HL-60/S4 treated with retinoic acid at 250 ng/mL for 4 days and 3 days (cell line): ENCODE measurements around the gene RARG.
"Not testable (repeated sequence)": the region's sequence is repeated elsewhere in the genome, so short reads cannot be mapped to it uniquely, and the experiment has no call there.

Experiments
- in situ Hi-C: fragments of 300-500 bp; cut with MboI; formaldehyde crosslinking; loops from 2 replicates; pipeline ENCODE4 v1.7.0; 2022; ENCODE audit warnings: low sequenced_read_pairs

RARG gene

GRCh38 chr12:53193985-53194716, 37.9 kb downstream of the RARG start:
- in situ Hi-C loops, result no loop called here

DNA sequence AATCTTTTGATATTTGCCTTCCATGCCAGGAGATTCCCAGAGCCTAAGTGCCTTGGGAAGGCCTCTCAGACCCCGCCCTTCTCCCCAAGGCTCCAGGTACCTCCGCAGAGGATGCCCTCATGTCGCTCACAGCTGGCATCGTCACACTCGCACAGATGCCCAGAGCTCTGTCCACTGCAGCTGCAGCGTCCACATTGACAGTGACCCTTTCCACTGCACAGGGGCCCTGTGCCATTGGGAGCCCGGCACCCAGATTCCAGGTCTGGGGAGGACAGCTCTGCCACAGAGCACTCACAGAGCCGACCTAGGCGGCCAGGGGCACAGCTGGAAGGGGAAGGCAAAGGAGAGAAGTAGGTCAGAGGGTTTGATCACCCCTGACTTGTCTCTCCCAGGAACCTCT, 39.0 kb downstream of the RARG start:
- in situ Hi-C loops, result no loop called here

GRCh38 chr12:53192531-53193021, 39.4 kb downstream of the RARG start:
- in situ Hi-C loops, result no loop called here

DNA sequence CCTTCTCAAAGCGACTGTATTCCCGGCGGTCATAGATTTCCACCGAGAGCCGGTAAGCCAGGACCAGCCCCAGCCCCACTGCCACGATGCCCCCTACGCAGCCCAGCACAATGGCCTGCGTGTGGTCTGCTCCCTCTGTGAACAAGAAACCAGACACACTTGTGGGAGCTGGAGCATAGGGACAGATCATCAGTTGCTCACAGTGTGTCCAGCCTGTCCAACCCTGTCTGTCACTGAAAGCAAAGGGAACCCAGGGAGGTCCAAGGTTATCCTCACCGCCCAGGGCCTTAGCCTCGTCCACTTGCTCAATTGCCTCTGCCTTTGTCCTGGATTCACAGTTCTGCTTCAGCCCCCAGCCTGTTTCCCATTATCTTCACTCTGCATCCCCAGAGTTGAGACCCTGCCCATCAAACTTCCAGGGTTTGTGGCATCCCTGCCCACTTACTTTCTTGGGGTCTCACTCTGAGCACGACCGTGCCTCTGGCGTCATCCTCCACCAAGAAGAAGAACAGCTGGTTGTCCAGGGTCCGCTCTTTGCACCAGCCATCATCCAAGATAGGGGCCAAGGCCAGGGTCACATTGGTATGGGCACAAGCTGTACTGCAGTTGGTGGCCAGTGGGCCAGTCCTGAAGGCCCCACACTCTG, 40.0 kb downstream of the RARG start:
- in situ Hi-C loops, result no loop called here

GRCh38 chr12:53191096-53191884, 40.7 kb downstream of the RARG start:
- in situ Hi-C loops, result no loop called here

GRCh38 chr12:53190108-53190729, 41.8 kb downstream of the RARG start:
- in situ Hi-C loops, result no loop called here

DNA sequence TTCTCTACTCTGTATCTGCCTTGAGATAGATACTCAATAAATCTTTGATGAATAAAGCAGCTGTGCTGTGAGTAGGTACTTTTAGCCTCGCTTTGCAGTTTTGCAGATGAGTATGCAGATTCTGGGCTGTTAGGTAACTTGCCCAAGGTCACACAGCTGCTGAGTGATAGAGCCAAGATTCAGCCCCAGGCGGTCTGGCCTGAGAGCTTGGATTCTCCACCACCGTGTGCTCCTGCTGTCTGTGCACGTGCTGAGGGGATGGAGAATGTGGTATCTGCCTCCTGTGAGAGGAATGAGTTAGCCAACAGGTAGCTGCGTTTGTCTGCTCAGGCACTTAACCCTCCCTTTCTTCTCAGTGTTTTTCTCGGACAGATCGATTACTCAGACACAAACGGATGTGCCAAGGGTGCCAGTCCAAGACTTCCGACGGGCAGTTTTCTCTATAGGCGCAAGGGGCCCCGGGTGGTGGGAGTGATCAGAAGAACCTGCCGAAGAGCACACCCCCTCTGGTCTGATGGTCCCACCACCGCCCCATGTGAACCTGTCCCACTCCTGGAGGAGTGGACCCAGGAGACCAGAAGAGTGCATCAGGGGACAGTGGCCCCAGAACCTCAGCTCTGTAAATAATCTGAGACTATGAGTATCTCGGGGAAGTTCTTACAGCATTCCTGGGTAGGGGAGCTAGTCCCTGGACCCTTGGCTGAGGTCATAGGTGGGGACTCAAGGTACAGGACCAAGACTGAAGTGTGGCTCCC, 44.7 kb downstream of the RARG start:
- in situ Hi-C loops, result loop anchor here (10.0 kb wide), 1 partner anchor 123 kb away; no protein-coding TSS in a partner anchor

DNA sequence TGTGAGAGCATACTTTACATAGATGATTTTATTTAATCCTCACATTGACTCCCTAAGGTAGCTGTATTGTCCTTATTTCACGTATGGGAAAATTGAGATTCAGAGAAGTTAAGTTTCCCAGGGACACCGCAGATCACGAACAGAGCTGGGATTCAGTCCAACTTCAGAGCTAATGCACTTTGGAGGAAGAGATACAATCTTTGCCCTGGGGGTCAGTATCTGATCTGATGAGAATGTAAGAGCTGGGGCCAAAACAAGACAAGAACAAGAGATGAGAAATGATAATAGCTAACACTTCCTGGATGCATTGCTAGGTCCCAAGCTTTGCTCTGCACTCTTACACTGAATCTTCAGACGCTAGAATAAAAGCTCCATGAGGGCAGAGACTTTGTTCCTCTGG, 45.3 kb downstream of the RARG start:
- in situ Hi-C loops, result loop anchor here (10.0 kb wide), 1 partner anchor 122 kb away; no protein-coding TSS in a partner anchor

- in situ Hi-C loops, result loop anchor here (10.0 kb wide), 1 partner anchor 121 kb away; no protein-coding TSS in a partner anchor
These were observed 46.3 kb downstream of the RARG start for GRCh38 chr12:53185582-53186153.

- in situ Hi-C loops, result loop anchor here (10.0 kb wide), 1 partner anchor 120 kb away; no protein-coding TSS in a partner anchor
These were observed 47.2 kb downstream of the RARG start for GRCh38 chr12:53184828-53185227.

DNA sequence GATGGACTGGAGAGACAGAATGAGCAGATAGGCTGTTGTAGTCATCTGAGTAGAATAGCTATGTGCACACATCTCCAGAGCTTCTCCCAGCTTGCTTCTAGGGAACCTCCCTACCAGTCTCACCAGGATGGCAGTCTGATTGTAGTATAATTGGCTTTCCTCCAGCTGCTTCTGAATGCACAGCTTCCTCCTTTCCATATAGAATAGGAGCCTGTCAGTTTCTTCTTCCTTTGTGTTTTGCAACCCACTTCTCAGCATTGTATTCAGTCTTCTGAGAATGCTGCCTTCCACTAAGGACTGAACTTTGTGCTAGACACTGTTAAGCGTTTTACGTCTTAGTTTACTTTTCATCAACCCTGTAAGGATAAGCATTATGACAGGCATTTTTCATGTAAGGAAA, 49.1 kb downstream of the RARG start:
- in situ Hi-C loops, result loop anchor here (10.0 kb wide), 1 partner anchor 118 kb away; no protein-coding TSS in a partner anchor

DNA sequence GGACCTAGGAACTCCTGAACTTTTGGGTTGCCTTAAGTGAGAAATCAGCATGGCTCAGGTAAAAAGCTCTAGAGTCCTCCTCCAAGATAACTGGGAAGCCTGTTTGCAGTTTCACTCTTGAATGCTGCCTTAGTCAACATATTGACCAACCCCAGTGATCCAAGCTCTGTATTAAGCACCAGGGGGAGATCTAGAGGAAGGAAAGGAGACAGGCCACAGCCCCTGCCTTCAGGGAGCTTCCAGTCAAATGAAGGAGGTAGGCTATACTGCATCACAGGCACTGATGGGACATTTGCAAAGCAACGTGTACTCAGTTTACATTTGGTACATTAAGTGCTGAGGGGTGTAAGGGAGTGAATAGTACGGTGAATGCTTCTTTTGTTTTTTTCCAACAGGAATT, 50.1 kb downstream of the RARG start:
- in situ Hi-C loops, result loop anchor here (10.0 kb wide), 1 partner anchor 117 kb away; no protein-coding TSS in a partner anchor

GRCh38 chr12:53180931-53181645, 50.9 kb downstream of the RARG start:
- in situ Hi-C loops, result loop anchor here (10.0 kb wide), 1 partner anchor 116 kb away; no protein-coding TSS in a partner anchor

- in situ Hi-C loops, result loop anchor here (10.0 kb wide), 1 partner anchor 116 kb away; no protein-coding TSS in a partner anchor
These were observed 51.6 kb downstream of the RARG start, which contains the start of the genes CSAD and ZNF740 for GRCh38 chr12:53180220-53180930. CSAD (minus strand) TSS chr12:53180925; CDS start chr12:53173470, 7,455 bp downstream. ZNF740 (plus strand) TSS chr12:53180722; CDS start chr12:53181984, 1,262 bp downstream.

GRCh38 chr12:53179687-53180219, 52.3 kb downstream of the RARG start:
- in situ Hi-C loops, result loop anchor here (10.0 kb wide), 1 partner anchor 115 kb away; no protein-coding TSS in a partner anchor

- in situ Hi-C loops, result not testable (repeated sequence)
These were observed 53.2 kb downstream of the RARG start for GRCh38 chr12:53178803-53179202.

GRCh38 chr12:53177447-53177846, 54.6 kb downstream of the RARG start:
- in situ Hi-C loops, result not testable (repeated sequence)

DNA sequence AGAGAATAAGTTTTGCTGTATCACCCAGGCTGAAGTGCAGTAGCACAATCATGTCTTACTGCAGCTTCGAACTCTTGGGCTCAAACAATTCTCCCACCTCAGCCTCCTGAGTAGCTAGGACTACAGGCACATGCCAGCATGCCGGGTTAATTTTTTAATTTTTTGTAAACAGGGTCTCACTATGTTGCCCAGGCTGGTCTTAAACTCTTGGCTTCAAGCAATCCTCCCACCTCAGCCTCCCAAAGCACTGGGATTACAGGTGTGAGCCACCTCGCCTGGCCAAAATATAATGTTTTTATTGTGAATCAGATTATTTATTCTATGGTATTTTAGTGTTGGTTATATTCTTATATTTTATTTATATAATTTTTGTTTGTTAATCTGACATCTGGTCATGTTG, 55.3 kb downstream of the RARG start:
- in situ Hi-C loops, result no loop called here
